Tibial nerve (tissue), 4 donors: ENCODE results near the gene B3GNT9. TPM values are rescaled to one million over a fixed set of nuclear protein-coding genes. Genes with fewer than 3 reads are reported as not detected.

ENCODE experiments used
- DNase-seq, 2 donors: peaks; one replicate each; pipeline ENCODE4 v3.0.0-alpha.2; 2019; ENCODE audit warnings: low spot score in 2 of 2
- H3K27ac ChIP-seq, 4 donors: fragments of 200-600 bp; sonication (generic) in 3 of 4; one replicate each; pipeline ENCODE4 v1.5.1; 2017 to 2019; ENCODE audit warnings: mild to moderate bottlenecking in 1 of 4
- H3K27me3 ChIP-seq, 2 donors: fragments of 200-600 bp; sonication (generic) in 1 of 2; one replicate each; pipeline versions ENCODE4 v1.5.1 to v1.6.0; 2017 to 2019
- H3K36me3 ChIP-seq, 3 donors: fragments of 200-600 bp; sonication (generic); one replicate each; pipeline ENCODE4 v1.5.1; 2018 to 2019
- H3K4me1 ChIP-seq, 4 donors: fragments of 200-600 bp; sonication (generic) in 3 of 4; one replicate each; pipeline ENCODE4 v1.5.1; 2017 to 2019
- H3K4me3 ChIP-seq, 4 donors: fragments of 200-600 bp; sonication (generic) in 3 of 4; one replicate each; pipeline ENCODE4 v1.5.1; 2017 to 2019; ENCODE audit warnings: mild to moderate bottlenecking in 1 of 4, moderate library complexity in 1 of 4
- H3K9me3 ChIP-seq, 4 donors: fragments of 200-600 bp; sonication (generic) in 3 of 4; one replicate each; pipeline ENCODE4 v1.5.1; 2017 to 2019
- EP300 ChIP-seq, 2 donors: sonication (generic); formaldehyde crosslinking; IDR thresholded peaks; one replicate each; pipeline ENCODE4 v1.6.1; 2017; ENCODE audit warnings: antibody characterized with exemption in 2 of 2, mild to moderate bottlenecking in 1 of 2
- POLR2A ChIP-seq, 2 donors: fragments of 450-650 bp; IDR thresholded peaks; one replicate each; pipeline ENCODE4 v1.6.1; 2017; ENCODE audit warnings: antibody characterized with exemption in 2 of 2, mild to moderate bottlenecking in 2 of 2, moderate library complexity in 2 of 2
- WGBS, 2 donors: methylation state at CpG; one replicate each; pipeline ENCODE4 v1.1.5; 2018; 5-methylcytosine and 5-hydroxymethylcytosine counted together
- total RNA-seq, 4 donors: library from RNA; depleted of rRNA; stranded (reverse); fragments of >200 nt; gene quantifications; one replicate each; pipeline ENCODE4 v1.1.0, GENCODE V29; 2016
- TF ChIP-seq, protein P1 (sequence below), 5 experiments: fragments of 200-600 bp in 3 of 5; fragments of 450-650 bp in 2 of 5; sonication (generic) in 3 of 5; IDR thresholded peaks; one replicate each; pipeline ENCODE4 v1.5.1; 2016 to 2019; ENCODE audit warnings: antibody characterized with exemption in 5 of 5, mild to moderate bottlenecking in 3 of 5, moderate library complexity in 2 of 5

Gene B3GNT9
- total RNA-seq, 4 donors from 2014 or later, result 9.3 to 23.1 (median 18.4) TPM

DNA sequence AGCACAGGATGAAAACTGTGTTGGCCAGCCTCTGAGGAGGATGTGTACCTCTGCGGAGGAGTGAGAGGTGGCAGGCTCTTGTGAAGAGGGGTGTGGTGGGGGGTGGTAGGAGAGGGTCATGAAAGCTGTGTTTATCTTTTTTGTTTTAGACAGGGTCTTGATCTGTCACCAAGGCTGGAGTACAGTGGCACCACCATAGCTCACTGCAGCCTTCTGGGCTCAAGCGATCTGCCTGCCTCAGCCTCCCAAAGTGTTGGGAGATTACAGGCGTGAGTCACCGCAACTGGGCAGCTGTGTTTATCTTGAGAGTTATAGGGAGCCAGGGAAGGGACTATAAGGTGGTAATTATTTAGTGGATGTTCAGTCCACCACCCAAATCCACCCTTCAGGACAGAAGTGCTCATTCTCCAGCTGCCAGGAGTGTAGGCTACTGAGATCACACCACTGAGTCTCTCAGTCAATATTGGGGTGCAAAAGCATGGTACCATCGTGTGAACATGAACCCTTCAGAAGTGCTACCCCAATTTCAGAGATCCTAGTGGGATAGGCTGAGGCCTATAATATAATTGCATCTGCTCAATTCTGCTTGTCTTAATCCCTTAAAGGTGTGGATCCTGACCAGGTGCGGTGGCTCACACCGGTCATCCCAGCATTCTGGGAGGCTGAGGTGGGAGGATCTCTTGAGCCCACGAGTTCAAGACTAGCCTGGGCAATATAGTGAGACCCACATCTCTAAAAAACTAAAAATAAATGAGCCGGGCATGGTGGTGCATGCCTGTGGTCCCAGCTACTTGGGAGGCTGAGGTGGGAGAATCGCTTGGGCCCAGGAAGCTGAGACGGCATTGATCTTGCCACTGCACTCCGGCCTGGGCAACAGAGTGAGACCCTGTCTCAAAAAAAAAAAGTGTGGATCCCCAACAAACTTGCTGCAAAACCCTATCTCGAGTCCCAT lies 39.9 kb upstream of the B3GNT9 start:
- Histone ChIP-seq H3K4me1 (peaks cover 0 to 41% (median 19%) of the 10 kb centered on the region in 4 donors), H3K36me3 (peaks cover 2 to 19% (median 13%) of the 10 kb centered on the region in 3 donors), H3K4me3 (no peak overlapping the region), H3K27ac (no peak overlapping the region), H3K27me3 (no peaks in the 10 kb centered on the region), H3K9me3 (no peaks in the 10 kb centered on the region)
- TF ChIP-seq, protein P1, sequence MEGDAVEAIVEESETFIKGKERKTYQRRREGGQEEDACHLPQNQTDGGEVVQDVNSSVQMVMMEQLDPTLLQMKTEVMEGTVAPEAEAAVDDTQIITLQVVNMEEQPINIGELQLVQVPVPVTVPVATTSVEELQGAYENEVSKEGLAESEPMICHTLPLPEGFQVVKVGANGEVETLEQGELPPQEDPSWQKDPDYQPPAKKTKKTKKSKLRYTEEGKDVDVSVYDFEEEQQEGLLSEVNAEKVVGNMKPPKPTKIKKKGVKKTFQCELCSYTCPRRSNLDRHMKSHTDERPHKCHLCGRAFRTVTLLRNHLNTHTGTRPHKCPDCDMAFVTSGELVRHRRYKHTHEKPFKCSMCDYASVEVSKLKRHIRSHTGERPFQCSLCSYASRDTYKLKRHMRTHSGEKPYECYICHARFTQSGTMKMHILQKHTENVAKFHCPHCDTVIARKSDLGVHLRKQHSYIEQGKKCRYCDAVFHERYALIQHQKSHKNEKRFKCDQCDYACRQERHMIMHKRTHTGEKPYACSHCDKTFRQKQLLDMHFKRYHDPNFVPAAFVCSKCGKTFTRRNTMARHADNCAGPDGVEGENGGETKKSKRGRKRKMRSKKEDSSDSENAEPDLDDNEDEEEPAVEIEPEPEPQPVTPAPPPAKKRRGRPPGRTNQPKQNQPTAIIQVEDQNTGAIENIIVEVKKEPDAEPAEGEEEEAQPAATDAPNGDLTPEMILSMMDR (IDR thresholded peaks at IDR 0.05), result no peak
- TF ChIP-seq EP300 (IDR thresholded peaks at IDR 0.05) (no peak), POLR2A (IDR thresholded peaks at IDR 0.05) (no peak)
- WGBS, 2 donors, result 82% methylated on average over 13 of the region's 13 CpGs
- no peak for DNase-seq

DNA sequence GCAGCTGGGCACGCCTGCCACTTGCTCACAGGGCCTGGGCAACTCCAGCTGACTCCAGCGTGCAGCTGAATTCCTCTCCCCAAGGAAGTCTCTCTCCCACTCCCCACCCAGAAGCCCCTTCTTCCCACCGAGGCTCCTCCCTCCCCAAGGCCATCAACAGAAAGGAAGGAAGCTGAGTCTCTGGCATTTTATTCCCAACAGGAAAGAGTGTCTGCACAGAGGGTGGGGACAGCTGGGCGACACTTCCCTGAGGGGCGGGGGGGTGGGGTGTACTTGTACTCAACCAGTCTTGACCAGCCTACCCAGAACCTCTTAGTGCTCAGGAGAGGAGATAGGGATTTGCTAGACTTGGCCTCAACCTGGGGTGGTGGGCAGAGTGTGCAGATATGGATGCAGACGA lies 39.2 kb upstream of the B3GNT9 start, which contains the start of gene EXOC3L1:
TSS of gene EXOC3L1 (minus strand) at position 96 of the 400 bp plus-strand sequence. CDS start 460 bp downstream, outside the sequence.
- no peak for DNase-seq
- Histone ChIP-seq H3K27ac (no peak within 1 kb of the TSS), H3K27me3 (no peaks in the 10 kb centered on the region), H3K4me3 (no peak within 1 kb of the TSS), H3K9me3 (no peaks in the 10 kb centered on the region), H3K4me1 (peaks cover 0 to 45% (median 25%) of the 10 kb centered on the region in 4 donors), H3K36me3 (peaks cover 0 to 12% (median 6%) of the 10 kb centered on the region in 3 donors)
- WGBS, 2 donors, result 27 to 41% methylated on average over 5 to 6 of the region's 6 CpGs
- TF ChIP-seq POLR2A (IDR thresholded peaks at IDR 0.05), result no peak
- no peak for TF ChIP-seq EP300 (IDR thresholded peaks at IDR 0.05)
- TF ChIP-seq, protein P1 (IDR thresholded peaks at IDR 0.05), result no peak

GRCh38 chr16:67188798-67189197 lies 38.0 kb upstream of the B3GNT9 start:
- peaks cover 0 to 43% (median 31%) of the 10 kb centered on the region in 4 donors for H3K4me1 ChIP-seq
- no peak for DNase-seq
- H3K4me3 ChIP-seq, result no peak overlapping the region
- H3K36me3 ChIP-seq, result no peaks in the 10 kb centered on the region
- 78 to 87% methylated on average over 9 to 13 of the region's 15 CpGs for WGBS, 2 donors
- no peak overlapping the region for H3K27ac ChIP-seq
- H3K9me3 ChIP-seq, result no peaks in the 10 kb centered on the region
- TF ChIP-seq EP300 (IDR thresholded peaks at IDR 0.05), result no peak
- TF ChIP-seq, protein P1 (IDR thresholded peaks at IDR 0.05), result no peak
- TF ChIP-seq POLR2A (IDR thresholded peaks at IDR 0.05), result no peak
- no peaks in the 10 kb centered on the region for H3K27me3 ChIP-seq

GRCh38 chr16:67188323-67188722 lies 37.5 kb upstream of the B3GNT9 start:
- Histone ChIP-seq H3K27ac (no peak overlapping the region), H3K4me3 (no peak overlapping the region), H3K36me3 (no peaks in the 10 kb centered on the region), H3K9me3 (no peaks in the 10 kb centered on the region), H3K4me1 (peaks cover 0 to 39% (median 26%) of the 10 kb centered on the region in 4 donors), H3K27me3 (no peaks in the 10 kb centered on the region)
- no peak for DNase-seq
- no peak for TF ChIP-seq EP300 (IDR thresholded peaks at IDR 0.05)
- 69 to 71% methylated on average over 4 of the region's 4 CpGs for WGBS, 2 donors

DNA sequence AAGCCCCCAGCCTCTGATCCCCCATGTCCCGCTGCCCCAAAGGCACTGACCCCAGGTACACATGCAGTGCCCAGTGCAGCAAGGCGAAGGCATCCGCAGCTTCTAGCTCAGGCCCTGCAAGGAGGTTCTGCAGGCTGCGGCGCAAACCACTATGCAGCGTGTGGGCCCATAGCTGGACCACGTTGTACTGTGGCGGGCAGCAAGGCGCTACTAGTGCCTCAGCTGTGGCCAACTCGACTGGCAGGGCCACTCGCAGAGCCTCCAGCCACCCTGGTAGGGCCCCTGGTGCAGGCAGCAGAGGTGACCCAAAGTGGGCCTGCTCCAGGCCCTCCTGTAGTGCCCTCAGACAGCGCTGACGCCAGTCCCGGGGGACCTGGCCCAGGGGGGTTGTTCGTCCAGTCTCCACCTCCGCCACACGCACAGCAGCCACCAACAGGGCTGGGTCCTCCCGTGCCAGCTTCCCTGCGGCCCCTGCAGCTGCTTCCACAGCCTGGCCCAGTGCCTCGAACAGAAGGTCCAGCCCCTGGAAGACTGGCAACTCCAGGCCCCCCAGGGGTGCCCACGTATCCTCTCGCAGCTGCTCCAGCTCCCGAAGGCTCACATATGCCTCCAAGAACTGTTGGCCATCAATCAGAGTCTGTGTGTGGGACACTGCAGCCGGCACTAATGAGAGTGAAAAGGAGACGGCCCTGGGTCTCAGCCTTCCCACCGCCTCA lies 36.5 kb upstream of the B3GNT9 start:
- H3K27ac ChIP-seq, result no peak overlapping the region
- H3K4me3 ChIP-seq, result no peak overlapping the region
- TF ChIP-seq, protein P1 (IDR thresholded peaks at IDR 0.05), result no peak
- TF ChIP-seq EP300 (IDR thresholded peaks at IDR 0.05), result no peak
- TF ChIP-seq POLR2A (IDR thresholded peaks at IDR 0.05), result no peak
- 79 to 85% methylated on average over 14 to 24 of the region's 26 CpGs for WGBS, 2 donors
- H3K9me3 ChIP-seq, result no peaks in the 10 kb centered on the region
- no peaks in the 10 kb centered on the region for H3K27me3 ChIP-seq
- H3K4me1 ChIP-seq, result peaks cover 0 to 38% (median 17%) of the 10 kb centered on the region in 4 donors
- DNase-seq, result no peak
- H3K36me3 ChIP-seq, result no peaks in the 10 kb centered on the region
